Nucleus accumbens (tissue), 56 donors: Measurements from ENCODE around the gene CHST7.

Experiments
- DNase-seq, 56 donors: peaks; one replicate each; lab custom pipeline; 2025; lab: John Stamatoyannopoulos, UW

The CHST7 gene

DNA sequence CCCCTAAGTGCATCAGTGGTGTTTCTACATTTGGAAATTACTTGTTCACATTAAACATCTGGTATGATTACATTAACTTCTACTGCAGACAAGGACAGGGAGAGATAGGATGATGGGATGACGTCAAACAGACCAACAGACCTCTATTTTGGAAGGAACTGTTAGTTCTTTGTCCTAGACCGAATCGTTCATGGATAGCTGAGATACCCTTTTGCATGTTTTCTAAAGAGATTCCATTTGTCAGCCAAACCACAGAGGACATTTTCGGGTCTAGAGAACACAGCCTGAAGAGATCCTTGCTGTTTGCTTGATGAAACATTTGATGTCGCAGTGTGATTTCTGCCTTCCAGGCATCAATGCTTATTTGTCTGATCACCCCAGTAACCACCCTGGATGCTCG lies 27.7 kb downstream of the CHST7 start:
- DNase-seq, result no peak

DNA sequence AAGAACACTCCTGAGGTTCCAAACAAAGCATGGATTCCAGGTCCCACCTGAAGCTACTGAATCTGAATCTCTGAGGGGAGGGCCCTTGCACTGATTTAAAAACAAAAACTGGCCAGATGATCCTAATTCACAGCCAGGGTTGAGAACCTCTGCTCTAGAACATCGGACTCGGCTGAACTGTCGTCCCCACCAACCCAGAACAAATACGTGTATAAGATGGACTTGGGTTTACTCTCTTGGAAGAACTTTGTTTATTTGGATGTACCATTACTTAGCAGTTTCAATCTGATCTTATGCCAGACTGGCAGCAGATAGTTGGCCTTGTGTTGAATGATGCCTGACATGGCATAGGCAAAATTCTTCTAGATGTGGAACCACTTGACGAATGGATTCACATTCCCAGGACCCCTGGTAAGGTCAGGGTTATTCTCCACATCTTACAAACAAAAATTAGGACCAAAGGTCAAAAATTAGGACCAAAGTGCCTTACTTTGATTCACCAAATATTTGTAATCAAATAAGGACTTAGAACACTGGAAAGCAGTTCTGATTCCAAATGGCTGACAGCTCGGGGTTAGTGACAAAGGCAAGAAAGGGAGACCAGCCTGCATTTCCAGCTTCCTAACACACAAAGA lies 29.0 kb downstream of the CHST7 start:
- no peak for DNase-seq

DNA sequence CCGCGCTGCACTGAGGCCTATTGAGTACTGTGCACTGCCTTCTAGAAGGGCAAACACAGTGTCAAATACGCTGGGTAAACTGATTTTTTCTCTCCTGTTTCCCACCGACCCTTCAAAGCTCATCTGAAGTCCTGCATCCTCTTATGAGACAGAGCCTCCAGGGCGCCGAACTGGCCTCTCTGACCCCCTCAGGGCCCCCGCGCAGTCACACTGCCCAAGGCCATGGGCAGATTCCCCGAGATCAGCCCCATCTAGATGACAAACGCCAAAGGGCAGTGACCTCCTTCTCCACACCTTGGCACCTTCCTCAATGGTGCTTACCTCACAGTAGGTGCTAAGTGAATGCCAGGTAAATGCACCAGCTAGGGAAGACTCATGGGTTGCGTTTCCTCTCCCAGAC lies 34.4 kb downstream of the CHST7 start:
- no peak for DNase-seq

DNA sequence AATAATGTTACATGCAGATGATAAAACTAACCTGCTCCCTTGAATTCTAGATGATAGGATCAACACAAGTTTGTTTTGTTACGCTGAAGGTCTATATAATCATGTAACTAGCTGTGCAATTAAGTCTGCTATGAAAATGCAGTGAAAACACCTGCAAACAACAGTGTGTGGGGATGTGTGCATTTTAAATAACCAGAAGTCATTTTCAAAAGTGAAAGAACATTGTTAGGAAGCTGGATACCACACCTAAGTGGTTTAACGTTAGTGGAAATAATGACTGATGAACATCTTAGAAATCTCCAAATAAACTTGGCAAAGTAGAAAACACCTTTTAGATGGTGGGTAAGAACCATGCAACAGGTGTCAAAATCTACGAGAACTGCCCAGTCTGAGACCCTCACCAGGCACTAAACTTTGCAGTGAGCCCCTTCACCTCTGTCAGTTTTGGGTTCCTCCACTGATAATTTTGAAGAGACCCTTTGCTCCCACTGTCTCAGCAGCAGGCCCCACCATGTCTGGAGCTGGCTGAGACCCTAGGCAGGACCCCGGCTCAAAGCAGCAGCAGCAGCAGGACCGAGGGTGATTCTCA lies 36.6 kb downstream of the CHST7 start:
- no peak for DNase-seq

DNA sequence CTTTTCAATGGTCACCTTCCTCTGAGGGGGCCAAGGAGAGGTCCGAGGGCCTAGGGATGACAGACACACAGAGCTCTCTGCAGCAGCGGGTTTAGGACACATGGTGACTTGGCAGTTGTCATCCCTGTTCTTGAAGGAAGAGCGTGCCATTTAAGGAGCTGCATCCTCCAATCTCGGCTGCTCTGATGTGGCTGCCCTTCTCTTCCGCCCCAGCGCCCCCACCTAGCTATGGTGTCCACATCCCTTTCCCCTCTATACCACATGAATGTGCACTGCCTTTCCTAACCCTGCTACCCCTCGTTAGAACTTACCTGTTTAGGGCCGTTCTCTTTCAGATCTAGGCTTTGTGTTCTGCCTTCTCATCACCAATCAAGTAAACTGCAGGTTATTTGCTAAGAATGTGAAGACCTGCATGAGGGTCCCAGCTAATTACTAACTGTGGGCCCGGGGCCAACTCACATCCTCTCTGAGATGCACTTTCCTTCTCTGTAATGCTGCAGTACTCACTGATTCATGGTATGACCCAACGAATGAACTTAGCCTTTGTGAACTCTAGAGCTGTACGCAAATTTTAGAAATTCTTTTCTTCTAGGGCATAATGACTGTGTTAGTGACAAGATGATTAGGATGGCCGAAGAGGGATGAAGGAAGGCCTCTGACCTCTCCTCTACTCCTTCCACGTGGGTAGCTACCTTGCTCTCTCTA lies 38.2 kb downstream of the CHST7 start:
- no peak for DNase-seq

DNA sequence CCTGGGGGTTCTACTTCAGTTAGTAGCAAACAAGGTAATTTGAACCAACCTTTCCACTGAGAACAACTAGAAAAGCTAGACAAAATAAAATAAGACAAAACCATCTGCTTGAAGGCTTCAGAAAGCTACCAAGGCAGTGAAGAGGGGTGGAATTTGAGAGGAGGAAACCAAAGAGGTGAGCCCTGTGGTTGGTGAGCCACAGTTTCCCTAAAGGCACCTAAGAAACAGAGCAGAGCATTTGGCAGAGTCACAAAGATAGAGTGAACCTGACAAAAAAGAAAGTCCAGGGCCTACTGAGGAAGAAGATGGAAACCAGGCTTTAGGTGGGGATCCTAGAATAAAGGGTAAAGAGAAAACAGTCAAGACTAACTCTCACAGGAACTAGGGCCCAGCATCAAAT lies 44.3 kb downstream of the CHST7 start:
- DNase-seq, result no peak

DNA sequence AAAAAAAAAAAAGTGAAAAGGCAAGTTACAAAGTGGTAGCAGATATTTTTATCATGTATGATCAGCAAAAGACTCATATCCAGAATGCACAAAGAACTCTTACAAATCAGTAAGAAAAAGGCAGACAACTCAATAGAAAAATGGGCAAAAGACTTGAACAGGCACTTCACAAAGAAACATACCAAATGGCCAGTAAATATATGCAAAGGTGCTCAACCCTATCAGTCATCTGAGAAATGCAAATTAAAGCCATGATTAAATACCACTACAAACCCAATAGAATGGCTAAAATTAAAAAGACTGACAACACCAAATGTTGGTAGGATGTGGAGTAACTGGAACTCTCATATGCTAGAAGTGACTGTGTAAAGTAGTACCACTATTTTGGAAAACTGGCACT lies 45.4 kb downstream of the CHST7 start:
- no peak for DNase-seq

DNA sequence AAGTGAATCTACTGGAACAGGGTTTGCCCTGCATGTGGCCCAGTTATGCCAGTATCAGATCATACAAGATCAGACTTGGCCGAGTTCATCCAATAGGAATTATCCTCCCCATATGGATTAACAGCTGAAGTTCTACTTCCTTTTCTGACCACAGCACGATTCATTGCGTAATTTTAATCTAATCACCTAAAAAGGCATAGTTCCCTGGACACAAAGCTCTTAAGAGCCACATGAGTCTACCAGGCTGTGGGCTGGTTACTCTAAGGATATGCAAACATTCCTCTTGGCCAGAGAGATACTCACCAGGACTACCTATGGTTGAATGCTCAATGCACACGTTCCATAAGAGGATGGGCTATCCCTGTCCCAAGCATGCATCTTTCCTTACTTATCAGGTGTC lies 46.9 kb downstream of the CHST7 start:
- DNase-seq, result no peak

DNA sequence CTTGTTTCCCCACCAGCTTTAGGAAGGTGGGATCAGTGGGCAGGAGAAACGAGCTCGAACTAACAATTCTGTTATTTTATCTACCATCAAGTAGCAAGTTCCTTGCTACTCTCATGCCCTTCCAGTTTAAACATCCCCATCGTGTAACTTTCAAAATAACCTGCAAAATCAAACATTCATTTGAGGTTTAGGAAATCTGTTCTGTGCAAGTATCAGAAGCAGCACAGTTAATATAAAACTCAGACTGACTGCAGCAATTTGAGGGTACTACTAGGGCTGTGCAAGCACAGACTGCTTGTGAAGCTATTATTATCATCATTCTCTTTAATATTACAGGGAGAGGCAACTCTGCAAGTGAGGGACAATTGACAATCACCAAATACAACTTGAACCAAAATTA lies 48.0 kb downstream of the CHST7 start:
- no peak for DNase-seq

DNA sequence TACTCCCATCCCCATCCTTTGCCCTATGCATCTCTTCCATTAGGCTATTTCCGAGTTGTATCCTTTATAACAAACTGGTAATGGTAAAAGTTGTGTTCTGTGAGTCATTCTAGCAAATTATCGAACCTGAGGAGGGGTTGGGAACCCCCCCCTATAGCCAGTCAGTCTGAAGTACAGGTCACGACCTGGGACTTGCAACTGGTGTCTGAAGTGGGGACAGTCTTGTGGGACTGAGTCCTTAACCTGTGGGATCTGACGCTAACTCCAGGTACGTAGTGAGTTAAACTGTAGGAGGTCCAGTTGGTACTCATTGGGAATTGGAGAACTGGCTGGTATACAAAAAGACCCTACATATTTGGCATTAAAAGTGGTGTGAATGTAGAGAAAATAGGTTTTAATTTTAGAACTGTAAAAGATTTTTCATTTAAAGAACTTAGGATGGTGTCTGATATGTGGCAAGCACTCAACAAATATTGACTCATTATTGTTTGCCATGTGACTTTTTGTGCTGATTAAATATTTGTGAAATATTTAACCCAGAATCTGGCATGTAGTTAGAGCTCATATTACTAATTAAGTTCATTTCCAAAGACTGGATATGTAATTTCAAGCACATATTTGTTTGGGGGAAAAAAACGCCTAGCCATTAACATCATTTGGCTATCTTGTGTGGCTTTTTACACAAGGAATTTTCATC lies 50.7 kb downstream of the CHST7 start:
- DNase-seq, result no peak

DNA sequence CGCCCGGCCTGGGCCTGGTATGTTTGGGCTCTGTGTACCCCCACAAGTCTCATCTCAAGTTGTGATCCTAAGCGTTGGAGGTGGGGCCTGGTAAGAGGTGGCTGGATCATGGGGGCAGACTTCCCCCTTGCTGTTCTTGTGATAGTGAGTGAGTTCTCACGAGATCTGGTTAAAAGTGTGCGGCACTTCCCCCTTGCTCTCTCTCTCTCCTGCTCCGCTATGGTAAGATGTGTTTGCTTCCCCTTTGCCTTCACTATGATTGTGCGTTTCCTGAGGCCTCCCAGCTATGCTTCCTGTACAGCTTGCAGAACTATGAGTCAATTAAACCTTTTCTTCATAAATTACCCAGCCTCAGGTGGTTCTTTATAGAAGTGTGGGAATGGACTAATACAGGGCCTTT lies 53.0 kb downstream of the CHST7 start:
- no peak for DNase-seq

DNA sequence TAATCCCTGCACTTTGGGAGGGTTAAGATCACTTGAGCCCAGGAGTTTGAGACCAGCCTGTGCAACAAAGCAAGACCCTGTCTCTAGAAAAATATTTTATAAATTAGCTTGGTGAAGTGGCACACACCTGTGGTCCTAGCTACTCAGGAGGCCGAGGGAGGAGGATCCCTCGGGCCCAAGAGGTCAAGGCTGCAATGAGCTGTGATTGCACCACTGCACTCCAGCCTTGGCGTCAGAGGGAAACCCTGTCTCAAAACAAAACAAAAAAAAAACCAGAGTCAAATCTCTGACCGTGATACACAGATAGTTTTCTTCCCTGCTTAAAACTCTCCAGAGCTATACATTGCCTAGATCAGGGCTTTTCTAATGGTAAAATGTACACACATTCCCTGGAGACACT lies 53.5 kb downstream of the CHST7 start:
- DNase-seq, result no peak

DNA sequence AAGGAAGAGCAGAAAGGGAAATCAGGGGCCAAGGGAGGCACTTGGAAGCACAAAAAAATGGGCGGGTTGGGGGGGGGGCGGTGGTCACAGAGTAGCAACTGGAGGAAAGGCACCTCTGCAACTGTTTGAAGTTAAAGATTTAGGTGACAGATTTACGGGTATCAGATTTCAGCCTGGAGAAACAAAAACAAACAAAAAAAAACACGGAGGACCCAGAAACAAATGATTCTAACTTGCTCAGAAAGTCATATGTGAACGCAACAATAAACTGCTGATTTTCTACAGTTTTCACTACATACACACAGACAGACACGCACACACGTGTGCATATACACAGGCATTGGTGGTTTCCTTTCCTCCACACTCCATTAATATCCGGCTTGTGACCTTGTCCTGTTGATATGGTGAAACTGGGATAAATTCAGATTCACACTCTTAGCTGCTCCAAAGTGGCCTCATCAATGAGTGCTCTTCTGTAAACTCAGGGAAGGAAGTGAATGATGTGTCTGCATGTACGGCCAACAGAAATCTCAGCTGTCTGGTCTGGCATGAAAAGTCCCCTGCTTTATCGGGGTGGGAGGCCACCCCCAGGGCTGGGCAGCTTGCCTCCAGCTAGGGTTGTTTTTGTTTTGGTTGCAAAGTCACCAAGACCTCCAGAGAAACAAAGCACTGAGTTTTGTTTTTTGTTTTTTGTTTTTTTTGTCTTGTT lies 54.3 kb downstream of the CHST7 start:
- DNase-seq, result no peak

DNA sequence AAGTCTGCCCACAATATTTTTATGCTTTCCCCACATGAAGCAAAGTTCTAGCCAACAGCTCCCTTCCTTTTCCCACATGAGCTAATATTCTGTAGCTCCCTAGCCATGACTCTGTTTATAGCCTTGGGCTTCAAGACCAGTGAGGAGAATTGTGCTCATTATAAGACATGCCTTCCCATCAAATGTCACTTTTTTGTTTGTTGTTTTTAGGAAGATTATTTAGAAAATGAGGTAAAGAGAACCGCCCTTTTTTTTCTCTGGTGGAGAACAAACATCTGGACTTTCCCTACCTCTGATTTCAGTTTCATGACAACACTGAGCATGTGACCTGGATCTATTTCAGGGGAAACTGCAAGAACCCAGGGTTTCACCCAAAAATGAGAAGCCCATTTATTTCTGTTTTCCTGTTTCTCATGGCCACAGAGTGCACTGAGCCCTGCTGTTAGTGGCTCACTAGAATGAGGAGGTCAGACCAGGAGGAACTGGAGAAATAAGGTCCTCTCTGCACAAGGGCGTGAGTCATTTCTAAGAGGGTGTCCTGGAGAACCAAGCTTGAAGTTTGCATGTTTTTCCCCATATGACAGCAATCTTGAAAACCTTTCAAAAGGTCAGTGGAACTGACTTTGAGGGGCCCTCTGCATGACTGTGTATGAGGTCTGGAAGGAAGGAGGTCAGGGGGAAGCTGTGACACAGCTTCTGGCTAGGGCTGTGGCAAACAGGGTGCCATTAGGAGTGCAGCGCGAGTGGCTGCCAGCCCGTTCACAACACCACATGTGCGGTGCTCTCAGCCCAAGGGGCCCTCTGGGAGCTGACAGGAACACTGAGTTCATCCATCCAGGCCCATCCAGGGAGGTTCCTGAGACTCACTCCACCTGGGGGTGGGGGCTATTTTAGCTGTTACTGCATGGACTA lies 55.2 kb downstream of the CHST7 start:
- peak in 2 of 56 donors; percentile 3 to 15 for DNase-seq

DNA sequence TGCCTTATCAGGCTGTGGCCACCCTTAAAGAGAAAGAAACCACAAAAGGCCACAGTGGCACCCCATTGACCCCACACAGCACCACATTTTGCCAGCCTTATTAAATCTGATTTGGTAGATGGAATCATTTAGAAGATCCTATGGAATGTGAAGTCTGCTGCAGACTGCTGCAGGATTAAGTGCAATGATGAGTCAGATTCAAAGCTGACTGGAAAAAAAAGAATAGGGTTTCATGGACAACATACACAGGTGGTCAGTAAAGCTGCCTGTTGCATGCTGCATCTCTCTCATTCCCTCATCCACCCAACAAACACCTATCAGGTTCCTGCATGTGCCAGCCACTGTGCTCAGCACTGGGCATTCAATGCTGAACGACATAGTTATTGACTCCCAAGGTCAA lies 56.6 kb downstream of the CHST7 start:
- no peak for DNase-seq

DNA sequence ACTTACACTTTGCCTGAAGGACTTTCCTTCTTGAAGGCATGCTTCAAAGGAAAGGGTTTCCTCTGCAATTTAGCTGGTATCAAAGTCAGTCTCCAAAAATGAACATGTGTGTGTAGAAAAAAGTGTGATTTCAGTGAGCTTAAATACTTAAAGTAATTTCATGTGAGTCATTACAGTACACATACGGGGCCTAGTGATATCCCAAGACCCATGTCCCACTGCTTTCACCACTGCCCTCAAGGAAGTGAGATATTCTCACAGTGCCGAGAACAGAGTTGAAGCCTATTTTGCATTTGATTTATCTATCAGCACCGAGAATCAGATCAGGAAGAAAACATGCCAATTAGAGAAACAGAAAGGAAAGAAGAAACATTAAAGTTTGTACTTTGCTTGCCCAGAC lies 61.0 kb downstream of the CHST7 start:
- no peak for DNase-seq

DNA sequence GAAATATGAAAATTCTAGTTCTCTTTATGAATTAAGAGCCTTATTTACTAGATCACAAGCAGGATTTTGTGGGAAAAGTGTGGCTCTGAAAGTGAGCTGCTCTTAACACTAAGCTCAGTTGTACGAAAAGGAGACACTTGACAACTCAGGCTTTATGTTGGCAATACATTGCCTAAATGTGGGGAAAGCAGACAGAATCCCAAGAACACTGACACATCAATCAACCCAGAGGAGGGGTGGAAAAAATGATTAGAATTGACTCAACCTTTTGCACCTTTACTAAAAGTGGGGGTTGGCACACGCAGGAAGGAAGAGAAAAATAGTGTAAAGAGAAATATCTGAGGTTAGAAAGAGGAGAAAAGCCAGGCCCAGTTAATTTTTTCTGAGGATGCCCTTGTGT lies 61.6 kb downstream of the CHST7 start:
- DNase-seq, result no peak

DNA sequence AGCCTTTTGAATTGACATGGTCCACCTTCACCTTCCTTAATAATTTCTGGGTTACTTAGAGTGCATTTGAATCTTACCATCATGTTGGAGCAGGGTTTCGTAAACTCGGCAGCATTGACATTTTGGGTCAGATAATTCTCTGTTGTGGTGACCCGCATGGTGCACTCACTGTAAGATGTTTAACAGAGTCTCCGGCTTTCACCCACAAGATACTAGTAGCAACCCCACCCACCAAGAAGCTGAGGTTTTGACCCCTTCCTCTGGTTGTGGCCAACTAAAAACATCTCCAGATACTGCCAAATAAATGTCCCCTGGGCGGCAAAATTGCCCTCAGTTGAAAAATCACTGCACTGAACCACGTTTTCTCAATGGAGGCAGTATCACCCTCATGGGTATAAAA lies 62.7 kb downstream of the CHST7 start:
- DNase-seq, result no peak

DNA sequence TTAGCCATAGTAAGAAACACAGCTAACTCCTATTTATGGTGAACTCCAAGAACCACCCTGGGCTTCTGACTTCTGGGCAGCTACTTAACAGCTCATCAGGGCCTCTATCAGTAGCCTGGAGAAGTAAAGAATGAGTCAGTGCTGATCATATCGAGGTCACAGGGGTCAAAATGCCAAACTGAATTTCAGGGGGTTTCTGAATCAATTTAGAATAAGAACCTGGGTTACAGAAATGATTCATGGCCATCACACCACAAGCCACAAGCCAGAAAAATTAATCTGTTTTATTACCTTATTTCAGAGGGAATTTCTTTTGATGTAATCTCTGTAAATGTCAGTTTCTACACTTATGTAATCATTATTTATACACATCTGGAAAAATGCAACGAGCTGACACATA lies 64.4 kb downstream of the CHST7 start:
- DNase-seq, result no peak

DNA sequence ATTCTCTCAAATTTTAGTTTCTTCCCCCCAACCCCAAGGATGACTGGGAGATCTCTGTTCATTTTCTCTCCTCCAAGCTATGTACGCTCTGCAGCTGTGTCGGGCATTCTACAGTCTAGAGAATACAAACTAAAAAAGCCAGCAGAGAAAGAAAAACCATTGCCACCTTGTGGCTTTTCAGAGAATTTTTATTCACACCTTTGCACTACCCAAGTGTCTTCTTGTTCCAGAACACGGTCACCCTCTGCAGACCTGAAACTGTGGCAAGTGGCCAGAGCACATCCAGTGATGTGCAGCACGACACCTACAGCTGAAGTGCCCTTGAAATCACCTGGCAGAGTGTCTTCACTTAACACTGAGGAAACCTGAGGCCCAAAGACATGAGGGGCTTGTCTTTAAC lies 68.6 kb downstream of the CHST7 start:
- no peak for DNase-seq
